WI38 (cell line): ENCODE results near the gene PLPPR1.

ENCODE experiments used
- H3K4me3 ChIP-seq: 2 replicates; pipeline ENCODE4 v1.5.1; 2011; ENCODE audit warnings: low read depth, mild to moderate bottlenecking, control low read depth, low read length
- TF ChIP-seq, protein P1 (sequence below): IDR thresholded peaks from 2 replicates; pipeline ENCODE4 v1.5.1; 2012; ENCODE audit warnings: low read depth, mild to moderate bottlenecking, control low read depth, low read length

The PLPPR1 gene

DNA sequence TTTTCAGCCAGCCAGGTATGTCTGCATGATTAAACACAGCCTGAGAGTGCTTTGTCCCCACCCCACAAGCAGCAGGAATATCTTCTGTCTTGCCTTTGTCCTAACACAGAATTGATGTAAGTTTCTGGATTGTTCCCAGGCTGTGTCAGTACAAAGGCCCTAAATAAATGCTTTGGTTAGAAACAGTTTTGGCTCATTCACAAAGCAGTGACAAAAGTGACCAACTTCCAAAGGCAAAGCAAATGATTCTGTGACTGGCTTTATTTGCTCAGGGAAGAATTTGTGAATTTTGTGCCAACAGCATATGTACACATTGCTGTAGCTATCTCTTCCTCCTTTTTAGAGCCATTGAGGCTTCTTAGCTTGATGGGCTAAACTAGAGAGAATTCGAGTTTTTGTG, 133.7 kb downstream of the PLPPR1 start:
- TF ChIP-seq, protein P1, sequence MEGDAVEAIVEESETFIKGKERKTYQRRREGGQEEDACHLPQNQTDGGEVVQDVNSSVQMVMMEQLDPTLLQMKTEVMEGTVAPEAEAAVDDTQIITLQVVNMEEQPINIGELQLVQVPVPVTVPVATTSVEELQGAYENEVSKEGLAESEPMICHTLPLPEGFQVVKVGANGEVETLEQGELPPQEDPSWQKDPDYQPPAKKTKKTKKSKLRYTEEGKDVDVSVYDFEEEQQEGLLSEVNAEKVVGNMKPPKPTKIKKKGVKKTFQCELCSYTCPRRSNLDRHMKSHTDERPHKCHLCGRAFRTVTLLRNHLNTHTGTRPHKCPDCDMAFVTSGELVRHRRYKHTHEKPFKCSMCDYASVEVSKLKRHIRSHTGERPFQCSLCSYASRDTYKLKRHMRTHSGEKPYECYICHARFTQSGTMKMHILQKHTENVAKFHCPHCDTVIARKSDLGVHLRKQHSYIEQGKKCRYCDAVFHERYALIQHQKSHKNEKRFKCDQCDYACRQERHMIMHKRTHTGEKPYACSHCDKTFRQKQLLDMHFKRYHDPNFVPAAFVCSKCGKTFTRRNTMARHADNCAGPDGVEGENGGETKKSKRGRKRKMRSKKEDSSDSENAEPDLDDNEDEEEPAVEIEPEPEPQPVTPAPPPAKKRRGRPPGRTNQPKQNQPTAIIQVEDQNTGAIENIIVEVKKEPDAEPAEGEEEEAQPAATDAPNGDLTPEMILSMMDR: no peak
- H3K4me3 ChIP-seq: no peak overlapping the region

DNA sequence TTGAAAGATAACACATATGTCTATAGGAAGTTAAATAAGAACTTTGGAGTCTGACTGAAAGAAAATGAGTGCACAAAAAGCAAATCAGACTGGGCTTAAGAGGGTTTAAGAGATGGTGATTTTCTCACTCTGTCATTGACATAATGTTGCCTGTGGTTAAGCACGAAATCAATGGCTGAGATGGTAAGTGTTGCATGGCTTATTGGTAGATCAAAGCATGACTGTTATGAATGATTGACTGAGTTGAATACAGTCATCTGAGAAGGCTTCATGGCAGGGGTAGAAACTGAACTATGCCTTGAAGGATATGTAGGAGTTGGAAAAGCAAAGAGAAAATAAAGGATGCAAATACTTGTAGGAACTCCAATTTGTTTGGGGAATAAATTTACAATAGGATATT, 136.6 kb downstream of the PLPPR1 start:
- no peak overlapping the region for H3K4me3 ChIP-seq
- TF ChIP-seq, protein P1: no peak

DNA sequence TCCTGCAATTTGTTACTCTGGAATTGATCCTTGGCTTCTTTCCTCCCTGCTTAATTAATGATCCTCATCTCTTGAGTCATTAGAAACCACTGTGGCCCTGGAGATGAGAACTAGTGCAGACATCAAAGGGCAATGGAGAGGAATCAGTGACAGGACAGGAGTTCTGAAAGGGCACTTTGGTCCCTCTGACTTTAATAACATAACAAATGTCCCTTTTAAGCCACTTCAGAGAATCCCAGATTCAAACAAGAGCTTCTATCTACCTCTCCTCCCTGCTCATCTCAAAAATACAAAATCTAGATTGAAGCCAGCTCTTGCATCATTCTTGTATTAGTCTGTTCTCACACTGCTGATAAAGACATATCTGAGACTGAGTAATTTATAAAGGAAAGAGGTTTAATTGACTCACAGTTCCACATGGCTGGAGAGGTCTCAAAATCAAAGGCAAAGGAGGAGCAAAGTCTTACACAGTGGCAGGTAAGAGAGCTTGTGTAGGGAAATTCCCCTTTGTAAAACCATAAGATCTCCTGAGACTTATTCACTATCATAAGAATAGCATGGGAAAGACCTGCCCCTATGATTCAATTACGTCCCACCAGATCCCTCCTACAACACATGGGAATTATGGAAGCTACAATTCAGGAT, 139.1 kb downstream of the PLPPR1 start:
- H3K4me3 ChIP-seq: no peak overlapping the region
- TF ChIP-seq, protein P1: no peak

DNA sequence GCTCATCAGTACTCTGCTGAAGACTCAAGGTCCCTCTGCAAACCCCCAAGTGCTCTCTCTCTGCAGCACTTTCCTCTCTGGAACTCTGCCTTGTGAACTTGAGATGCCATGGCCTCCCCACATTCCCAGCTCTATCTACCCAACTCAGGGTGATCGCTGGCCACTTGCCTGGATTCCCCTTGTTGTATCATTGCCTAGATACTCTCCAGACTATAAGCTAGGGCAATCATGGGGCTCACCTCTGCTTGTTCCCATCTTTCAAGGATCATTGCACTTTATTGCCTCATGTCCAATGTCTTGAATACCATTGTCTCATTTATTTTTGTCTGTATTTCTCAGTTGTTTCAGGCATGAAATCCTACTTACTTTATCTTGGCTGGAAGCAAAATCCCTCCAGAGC, 144.1 kb downstream of the PLPPR1 start:
- TF ChIP-seq, protein P1: no peak
- no peak overlapping the region for H3K4me3 ChIP-seq

DNA sequence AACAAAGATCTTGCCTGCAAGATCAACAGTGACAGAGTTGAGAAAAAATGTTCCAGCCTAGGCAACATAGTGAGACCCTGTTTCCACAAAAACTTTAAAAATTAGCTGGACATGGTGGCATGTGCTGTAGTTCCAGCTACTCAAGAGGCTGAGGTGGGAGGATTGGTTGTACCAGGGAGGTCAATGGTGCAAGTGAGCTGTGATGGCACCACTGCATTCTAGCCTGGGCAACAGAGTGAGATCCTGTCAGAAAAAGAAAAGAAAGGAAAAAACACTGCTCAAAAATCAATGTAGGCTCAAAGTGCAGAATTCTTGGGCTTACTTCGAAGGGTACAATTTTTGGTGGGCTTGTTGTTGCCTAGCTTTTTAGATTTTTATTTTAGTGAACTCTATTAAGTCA, 145.4 kb downstream of the PLPPR1 start:
- H3K4me3 ChIP-seq: no peak overlapping the region
- TF ChIP-seq, protein P1: no peak

DNA sequence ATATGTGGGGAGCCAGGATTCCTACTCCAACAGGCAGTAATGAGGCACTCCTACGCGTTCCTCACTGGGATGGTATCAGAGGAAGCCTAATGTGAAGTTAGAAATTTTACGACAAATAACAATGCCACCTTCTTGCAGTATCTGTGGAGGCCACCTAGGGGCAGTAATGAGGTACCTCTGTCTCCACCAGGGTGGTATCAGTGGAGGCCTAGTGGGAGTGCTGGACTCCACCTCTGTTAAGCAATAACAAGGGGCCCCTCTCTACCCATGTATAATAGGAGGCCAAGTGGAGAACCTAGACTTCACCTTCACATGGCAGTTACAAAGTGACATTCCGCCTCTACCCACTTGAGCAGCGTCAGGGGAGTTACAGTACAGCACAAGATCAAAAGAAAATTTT, 147.9 kb downstream of the PLPPR1 start:
- TF ChIP-seq, protein P1: no peak
- H3K4me3 ChIP-seq: no peak overlapping the region

DNA sequence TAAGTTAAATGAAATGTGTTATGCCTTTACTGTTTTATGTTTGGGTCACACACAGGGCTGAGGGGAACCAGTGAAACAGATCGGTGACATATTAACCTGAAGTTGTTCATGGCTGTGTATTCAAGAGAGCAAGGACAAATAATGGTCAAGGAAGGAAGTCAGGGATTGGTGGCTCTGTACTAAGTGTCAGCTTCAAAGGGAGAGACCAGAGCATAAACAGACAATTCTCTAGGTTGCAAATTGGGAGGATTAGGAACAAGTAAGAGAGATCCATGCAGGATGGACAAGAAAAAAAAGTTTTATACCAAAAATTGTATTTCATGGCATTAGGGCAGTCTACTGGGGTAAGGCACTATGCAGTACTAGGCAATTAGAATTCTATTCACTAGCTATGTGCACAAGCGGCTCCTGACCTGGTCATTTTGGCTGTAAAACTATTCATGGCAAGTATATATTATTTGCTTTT, 156.3 kb downstream of the PLPPR1 start:
- no peak overlapping the region for H3K4me3 ChIP-seq
- TF ChIP-seq, protein P1: no peak
